ENCODE results near the gene EXOSC7. TPM values are rescaled to one million over a fixed set of nuclear protein-coding genes. Genes with fewer than 3 reads are reported as not detected.

Gene EXOSC7
- total RNA-seq, 2 donors from 2014 or later = 61.2 to 69.4 TPM

DNA sequence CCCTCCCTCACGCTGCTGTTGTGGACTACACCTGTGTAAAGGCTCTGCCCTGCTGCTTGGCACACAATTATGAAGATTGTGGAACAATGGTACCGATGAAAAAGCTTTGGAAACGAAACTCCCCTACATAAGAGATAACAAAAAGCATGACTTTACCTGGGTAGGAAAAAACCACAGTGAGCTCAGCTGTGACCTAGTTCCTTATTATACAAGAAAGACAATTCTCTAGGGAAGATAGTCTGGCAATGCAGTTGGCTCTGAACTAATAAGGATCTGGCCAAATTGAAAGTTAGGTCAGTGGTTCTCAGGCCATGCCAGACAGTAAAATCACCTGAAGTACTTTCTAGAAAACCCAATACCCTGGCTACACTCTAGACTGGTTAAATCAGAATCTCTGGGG is 66.1 kb downstream of the EXOSC7 start:
- 95% methylated on average over 3 of the region's 3 CpGs for WGBS, 2 experiments (ENCODE audit: insufficient coverage in 1 of 2, insufficient read length in 1 of 2)
- H3K4me3 Mint-ChIP-seq = no peak overlapping the region

DNA sequence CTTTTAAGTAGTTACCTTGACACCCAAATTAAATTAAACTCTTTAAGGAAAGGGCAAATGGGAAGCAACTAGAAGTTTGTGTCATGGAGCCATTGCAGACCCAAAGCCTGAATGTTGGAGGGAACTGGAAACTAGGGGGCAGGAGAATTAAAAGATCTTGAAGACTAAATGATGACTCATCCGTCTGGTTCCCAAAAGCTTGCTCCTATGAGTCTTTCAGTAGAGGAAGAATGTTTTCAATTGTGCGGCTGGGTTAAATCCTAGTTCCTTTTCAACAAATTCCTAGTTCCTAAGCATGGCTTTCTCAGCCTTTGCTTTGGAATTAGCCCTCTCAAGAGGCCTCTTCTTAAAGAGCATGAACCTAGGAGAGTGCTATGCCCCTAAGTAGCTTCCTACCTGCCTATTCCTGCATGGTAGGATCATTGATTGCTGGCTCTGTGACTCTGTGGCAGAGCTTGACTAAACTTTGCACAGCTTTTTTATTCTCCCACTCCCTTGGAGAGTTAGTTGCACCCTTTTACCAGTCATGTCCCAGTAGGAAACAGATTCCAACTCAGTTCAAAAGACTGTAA is 67.8 kb downstream of the EXOSC7 start:
- Histone ChIP-seq H3K4me1 (ENCODE audit: control insufficient read depth, insufficient read depth, low read length) (no peaks in the 10 kb centered on the region), H3K27me3 (ENCODE audit: control insufficient read depth, insufficient read depth, low read length, poor library complexity, severe bottlenecking) (peaks cover 11% of the 10 kb centered on the region), H3K36me3 (ENCODE audit: control insufficient read depth, insufficient read depth, low read length) (no peaks in the 10 kb centered on the region), H3K4me3 (ENCODE audit: low read length) (no peak overlapping the region), H3K27ac (ENCODE audit: low read depth, low read length) (peak overlapping the region; percentile 30), H3K9ac (ENCODE audit: extremely low read depth, low read length, poor library complexity, severe bottlenecking) (no peak overlapping the region), H3K9me3 (ENCODE audit: control insufficient read depth, low read length) (no peaks in the 10 kb centered on the region)
- no peaks in the 10 kb centered on the region for H3K9me3 Mint-ChIP-seq
- H3K4me1 Mint-ChIP-seq = no peaks in the 10 kb centered on the region
- TF ChIP-seq, protein P1, sequence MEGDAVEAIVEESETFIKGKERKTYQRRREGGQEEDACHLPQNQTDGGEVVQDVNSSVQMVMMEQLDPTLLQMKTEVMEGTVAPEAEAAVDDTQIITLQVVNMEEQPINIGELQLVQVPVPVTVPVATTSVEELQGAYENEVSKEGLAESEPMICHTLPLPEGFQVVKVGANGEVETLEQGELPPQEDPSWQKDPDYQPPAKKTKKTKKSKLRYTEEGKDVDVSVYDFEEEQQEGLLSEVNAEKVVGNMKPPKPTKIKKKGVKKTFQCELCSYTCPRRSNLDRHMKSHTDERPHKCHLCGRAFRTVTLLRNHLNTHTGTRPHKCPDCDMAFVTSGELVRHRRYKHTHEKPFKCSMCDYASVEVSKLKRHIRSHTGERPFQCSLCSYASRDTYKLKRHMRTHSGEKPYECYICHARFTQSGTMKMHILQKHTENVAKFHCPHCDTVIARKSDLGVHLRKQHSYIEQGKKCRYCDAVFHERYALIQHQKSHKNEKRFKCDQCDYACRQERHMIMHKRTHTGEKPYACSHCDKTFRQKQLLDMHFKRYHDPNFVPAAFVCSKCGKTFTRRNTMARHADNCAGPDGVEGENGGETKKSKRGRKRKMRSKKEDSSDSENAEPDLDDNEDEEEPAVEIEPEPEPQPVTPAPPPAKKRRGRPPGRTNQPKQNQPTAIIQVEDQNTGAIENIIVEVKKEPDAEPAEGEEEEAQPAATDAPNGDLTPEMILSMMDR (conservative IDR thresholded peaks at IDR 0.05) = no peak
- 94 to 100% methylated on average over 2 of the region's 2 CpGs for WGBS, 2 experiments (ENCODE audit: insufficient coverage in 1 of 2, insufficient read length in 1 of 2)
- H3K27ac Mint-ChIP-seq = no peak overlapping the region
- no peak overlapping the region for H3K4me3 Mint-ChIP-seq
- DNase-seq = no peak
- no peaks in the 10 kb centered on the region for H3K36me3 Mint-ChIP-seq (ENCODE audit: low read depth)
- peaks cover 30% of the 10 kb centered on the region for H3K27me3 Mint-ChIP-seq (ENCODE audit: insufficient read depth)

More for the DNA sequence above, 66.1 kb downstream of the EXOSC7 start:
- Histone ChIP-seq H3K27ac (ENCODE audit: low read depth, low read length) (no peak overlapping the region), H3K36me3 (ENCODE audit: control insufficient read depth, insufficient read depth, low read length) (no peaks in the 10 kb centered on the region), H3K9ac (ENCODE audit: extremely low read depth, low read length, poor library complexity, severe bottlenecking) (no peak overlapping the region), H3K4me1 (ENCODE audit: control insufficient read depth, insufficient read depth, low read length) (no peaks in the 10 kb centered on the region), H3K27me3 (ENCODE audit: control insufficient read depth, insufficient read depth, low read length, poor library complexity, severe bottlenecking) (peaks cover 16% of the 10 kb centered on the region), H3K9me3 (ENCODE audit: control insufficient read depth, low read length) (no peaks in the 10 kb centered on the region), H3K4me3 (ENCODE audit: low read length) (no peak overlapping the region)
- peaks cover 26% of the 10 kb centered on the region for H3K27me3 Mint-ChIP-seq (ENCODE audit: insufficient read depth)
- TF ChIP-seq, protein P1 (conservative IDR thresholded peaks at IDR 0.05) = no peak
- no peaks in the 10 kb centered on the region for H3K36me3 Mint-ChIP-seq (ENCODE audit: low read depth)
- no peaks in the 10 kb centered on the region for H3K9me3 Mint-ChIP-seq
- no peaks in the 10 kb centered on the region for H3K4me1 Mint-ChIP-seq
- DNase-seq = no peak
- no peak overlapping the region for H3K27ac Mint-ChIP-seq

DNA sequence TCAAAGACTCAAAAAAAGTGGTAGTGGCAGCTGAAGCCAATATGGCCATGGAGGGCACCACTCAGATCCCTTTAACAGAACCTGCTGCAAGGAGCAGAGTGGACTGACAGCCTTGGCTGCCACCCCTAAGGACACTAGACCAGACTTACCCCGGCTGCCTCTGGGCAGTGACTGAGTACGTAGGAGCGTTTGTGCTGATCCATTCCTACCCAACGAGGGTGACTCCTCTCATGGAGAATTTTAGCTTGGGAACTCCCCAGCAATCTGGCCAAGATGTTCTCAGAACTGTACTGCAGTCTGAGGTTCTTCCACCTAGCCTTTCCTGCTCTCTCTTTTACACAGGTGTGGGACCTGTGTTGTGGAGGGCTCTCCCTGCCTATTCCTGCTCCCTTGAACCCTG is 72.2 kb downstream of the EXOSC7 start:
- H3K27ac Mint-ChIP-seq = no peak overlapping the region
- no peak overlapping the region for H3K4me3 Mint-ChIP-seq
- Histone ChIP-seq H3K4me1 (ENCODE audit: control insufficient read depth, insufficient read depth, low read length) (no peaks in the 10 kb centered on the region), H3K27me3 (ENCODE audit: control insufficient read depth, insufficient read depth, low read length, poor library complexity, severe bottlenecking) (no peaks in the 10 kb centered on the region), H3K36me3 (ENCODE audit: control insufficient read depth, insufficient read depth, low read length) (no peaks in the 10 kb centered on the region), H3K9ac (ENCODE audit: extremely low read depth, low read length, poor library complexity, severe bottlenecking) (no peak overlapping the region), H3K9me3 (ENCODE audit: control insufficient read depth, low read length) (no peaks in the 10 kb centered on the region), H3K27ac (ENCODE audit: low read depth, low read length) (no peak overlapping the region), H3K4me3 (ENCODE audit: low read length) (no peak overlapping the region)
- WGBS, 2 experiments (ENCODE audit: insufficient coverage in 1 of 2, insufficient read length in 1 of 2) = 86 to 96% methylated on average over 4 of the region's 4 CpGs
- peaks cover 55% of the 10 kb centered on the region for H3K27me3 Mint-ChIP-seq (ENCODE audit: insufficient read depth)
- no peaks in the 10 kb centered on the region for H3K9me3 Mint-ChIP-seq
- no peaks in the 10 kb centered on the region for H3K4me1 Mint-ChIP-seq
- TF ChIP-seq, protein P1 (conservative IDR thresholded peaks at IDR 0.05) = no peak
- no peaks in the 10 kb centered on the region for H3K36me3 Mint-ChIP-seq (ENCODE audit: low read depth)
- DNase-seq = no peak

All from endodermal cell (in vitro differentiated cells).